GM18909 (cell line): ENCODE results near the gene ZBTB18.

ENCODE experiments used
- ATAC-seq: cut with Tn5 transposase; IDR thresholded peaks from one replicate; pipeline ENCODE4 v1.9.1; 2021; ENCODE audit warnings: mild to moderate bottlenecking; ENCODE audit not compliant: unreplicated experiment, poor library complexity

ZBTB18 gene

DNA sequence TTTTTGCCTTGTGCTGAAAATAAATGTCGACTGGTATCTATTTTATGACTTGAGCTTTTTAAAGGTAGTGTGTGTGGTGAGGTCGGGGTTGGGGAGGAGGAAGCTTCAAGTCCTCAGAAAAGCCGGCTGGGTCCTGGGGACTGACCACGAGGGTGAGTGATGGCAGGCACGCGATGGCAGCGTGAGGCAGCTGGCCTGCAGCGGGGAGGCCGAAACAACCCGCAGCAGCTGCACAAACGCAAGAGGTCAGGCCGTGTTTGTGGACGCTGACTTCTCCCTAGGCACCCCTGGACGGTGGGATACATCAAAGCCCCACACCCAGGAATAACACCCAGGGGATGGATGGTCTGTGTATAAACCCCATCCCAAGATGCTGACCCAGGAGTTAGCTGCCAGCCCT, 51.4 kb downstream of the ZBTB18 start:
- ATAC-seq, result no peak

DNA sequence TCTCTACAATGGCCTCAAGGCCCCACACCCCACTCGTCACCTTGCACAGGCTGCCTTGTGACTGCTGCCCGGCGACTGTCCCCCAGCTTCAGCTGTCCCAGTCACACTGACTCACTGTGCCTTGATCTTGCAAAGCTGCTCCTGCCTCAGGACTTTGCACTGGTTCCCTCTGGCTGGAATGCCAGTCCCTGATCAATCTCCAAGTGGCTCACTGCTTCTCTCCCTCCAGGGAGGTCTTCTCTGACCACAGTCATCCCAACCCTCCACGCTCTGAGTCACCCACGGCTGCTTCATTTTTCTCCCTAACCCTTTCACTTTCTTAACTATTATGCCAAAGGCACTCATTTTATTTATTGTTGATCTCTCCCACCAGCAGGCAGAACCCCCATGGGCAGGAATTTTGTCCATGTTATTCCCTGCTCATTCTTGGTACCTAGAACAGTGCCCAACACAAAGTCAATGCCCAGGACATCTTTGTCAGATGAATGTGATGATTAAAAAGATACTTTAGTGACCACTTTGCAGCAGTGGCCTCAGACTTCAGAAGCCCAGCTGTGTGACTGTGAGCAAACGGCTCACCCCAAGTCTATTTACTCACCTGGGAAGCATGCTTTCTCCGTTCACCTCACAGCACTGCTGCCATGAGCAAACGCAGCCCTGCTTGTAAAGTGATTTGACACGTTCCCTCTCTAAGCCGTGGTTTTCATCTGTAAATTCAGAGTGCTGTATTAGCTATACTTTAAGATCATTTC, 53.4 kb downstream of the ZBTB18 start:
- ATAC-seq, result no peak

DNA sequence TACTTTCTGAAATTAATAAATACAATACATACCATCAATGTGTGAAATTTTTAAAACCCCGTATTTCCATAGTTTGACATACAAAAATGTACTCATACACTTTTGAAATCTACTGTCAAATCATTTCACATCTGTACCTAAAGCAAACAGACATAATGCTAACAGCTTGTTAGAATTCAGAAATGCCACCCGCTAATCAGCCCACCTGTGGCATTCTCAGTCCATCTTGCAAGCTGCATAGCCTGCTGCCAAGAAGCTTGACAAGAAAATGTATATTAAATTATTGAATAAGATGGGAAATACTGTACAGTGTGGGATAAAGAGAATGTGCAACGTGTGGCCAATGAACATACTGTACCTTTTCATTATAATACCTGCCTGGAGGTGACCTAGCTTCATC, 55.1 kb downstream of the ZBTB18 start:
- ATAC-seq, result no peak
